Measurements from ENCODE around the gene SFN.
"Not testable (repeated sequence)": the region's sequence is repeated elsewhere in the genome, so short reads cannot be mapped to it uniquely, and the experiment has no call there.

Gene SFN

DNA sequence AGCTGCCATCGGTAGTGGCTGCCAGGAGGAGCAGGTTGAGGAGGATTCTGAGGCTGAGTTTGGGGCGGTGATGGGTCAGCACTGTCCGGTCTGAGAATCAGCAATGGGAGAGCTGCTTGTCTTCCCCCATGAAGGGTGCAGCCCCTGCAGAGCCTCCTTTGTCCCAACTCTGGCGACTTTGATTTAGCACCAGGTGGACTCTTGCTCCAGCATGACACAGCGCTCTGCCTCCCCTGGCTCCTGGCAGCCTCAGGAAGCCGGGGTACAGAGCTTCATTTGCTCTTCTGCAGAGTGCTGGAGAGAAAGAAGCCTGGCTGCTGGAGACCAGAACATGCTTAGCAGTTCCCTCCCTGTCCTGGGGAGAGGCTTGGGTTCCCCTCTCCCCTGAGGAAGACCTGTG lies 23.2 kb upstream of the SFN start:
- DNase-seq: no peak

GRCh38 chr1:26844424-26845196 lies 18.3 kb upstream of the SFN start:
- DNase-seq: no peak

- not testable (repeated sequence) for DNase-seq
These were observed 15.1 kb upstream of the SFN start for GRCh38 chr1:26847826-26848225.

DNA sequence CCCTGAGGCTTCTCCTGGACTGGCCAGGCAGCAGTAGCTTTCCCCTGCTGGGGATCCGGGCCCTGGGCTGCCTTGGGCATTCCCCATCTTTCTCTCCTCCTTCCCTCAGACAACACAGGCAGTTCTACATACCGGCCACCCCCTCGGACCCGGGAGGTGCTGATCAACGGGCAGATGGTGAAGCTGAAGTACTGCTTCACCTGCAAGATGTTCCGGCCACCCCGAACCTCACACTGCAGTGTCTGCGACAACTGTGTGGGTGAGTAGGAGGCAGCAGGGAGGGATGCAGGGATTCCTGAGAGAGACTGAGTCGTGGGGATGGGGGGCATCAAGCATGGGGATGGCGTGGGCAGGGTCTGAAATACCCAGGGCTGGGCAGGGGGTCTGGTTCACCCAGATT lies 14.4 kb upstream of the SFN start:
- DNase-seq: no peak

GRCh38 chr1:26848941-26849774 lies 13.8 kb upstream of the SFN start:
- no peak for DNase-seq

- DNase-seq: no peak
These were observed 11.8 kb upstream of the SFN start for GRCh38 chr1:26851106-26851684.

GRCh38 chr1:26852701-26853100 lies 10.2 kb upstream of the SFN start:
- DNase-seq: no peak

GRCh38 chr1:26853156-26853555 lies 9.8 kb upstream of the SFN start:
- DNase-seq: peak; percentile 69

DNA sequence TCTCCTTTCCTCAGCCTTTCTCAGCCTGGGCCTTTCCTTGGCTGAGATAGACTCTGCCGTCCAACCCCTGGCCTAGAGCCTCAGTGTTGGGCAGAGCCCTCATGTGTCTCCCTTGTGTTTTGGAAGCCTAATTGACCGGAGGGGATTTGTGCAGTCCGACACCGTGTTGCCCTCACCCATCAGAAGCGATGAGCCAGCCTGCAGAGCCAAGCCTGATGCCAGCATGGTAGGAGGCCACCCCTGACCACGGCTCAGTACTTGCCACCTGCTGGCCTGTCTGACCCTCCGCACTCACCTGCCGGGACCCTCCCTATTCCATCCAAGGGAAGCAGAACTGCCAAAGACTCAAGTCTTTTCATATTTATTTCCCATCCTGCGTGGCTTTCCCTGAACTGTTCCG lies 9.3 kb upstream of the SFN start:
- no peak for DNase-seq

DNA sequence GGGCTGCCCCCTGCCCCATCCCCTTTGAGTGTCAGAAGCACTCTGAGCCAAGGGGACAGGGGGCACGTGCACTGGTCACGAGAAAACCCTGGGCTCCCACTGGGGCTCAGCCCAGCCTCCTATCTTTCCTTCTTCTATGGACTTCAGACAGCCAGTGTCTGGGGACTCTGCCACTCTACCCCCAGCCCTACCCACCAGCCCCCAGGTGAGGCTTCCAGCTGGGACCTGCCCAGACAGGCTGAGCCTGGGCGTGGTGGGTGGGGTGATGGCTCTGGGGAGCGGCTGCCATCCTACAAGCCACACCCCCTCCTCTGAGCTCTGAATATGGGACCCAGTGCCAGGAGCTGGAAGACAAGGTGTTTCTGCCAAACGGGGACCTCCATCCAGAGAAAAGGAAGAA lies 8.0 kb upstream of the SFN start:
- DNase-seq: peak; percentile 88

DNA sequence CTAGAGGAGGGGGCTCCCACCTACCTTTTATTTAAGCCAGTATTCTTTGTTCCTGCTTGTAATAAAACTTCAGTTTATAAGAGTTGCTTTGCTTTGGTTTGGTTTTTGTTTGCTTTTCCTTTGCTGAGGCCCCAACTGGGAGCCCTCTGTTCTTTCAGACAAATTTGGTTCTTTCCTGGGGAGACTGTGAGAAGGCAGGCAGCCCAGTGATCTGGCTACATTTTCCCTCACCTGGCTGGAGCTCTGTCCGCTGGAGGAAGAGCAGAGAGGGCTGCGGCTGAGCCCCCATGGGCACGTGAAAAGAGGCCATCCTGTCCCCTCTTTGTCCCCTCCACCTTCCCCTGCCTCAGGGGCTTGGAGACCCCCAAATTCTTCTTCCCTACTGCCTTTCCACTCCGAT lies 7.3 kb upstream of the SFN start:
- no peak for DNase-seq

DNA sequence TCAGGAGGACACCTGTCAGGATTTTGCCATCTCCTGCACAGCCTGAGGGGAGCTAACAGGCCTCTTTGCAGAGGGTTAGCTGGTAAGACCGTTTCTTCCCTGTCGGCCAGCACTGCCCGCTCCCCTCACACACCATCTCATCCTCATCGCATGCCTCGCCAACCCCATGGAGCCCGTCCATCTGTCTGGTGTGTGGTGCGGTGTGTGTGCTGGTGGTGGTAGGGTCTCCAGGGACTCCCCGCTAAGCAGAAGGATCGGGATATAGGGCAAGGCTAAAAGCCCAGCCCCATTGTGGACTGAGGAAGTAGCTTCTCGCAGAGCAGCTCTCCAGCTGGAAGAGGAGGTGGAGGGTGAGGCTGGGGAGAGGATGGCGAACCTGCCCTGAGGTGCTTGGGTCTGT lies 6.8 kb upstream of the SFN start:
- DNase-seq: peak; percentile 37

- DNase-seq: peak; percentile 47
These were observed 6.1 kb upstream of the SFN start for GRCh38 chr1:26856604-26857469.

DNA sequence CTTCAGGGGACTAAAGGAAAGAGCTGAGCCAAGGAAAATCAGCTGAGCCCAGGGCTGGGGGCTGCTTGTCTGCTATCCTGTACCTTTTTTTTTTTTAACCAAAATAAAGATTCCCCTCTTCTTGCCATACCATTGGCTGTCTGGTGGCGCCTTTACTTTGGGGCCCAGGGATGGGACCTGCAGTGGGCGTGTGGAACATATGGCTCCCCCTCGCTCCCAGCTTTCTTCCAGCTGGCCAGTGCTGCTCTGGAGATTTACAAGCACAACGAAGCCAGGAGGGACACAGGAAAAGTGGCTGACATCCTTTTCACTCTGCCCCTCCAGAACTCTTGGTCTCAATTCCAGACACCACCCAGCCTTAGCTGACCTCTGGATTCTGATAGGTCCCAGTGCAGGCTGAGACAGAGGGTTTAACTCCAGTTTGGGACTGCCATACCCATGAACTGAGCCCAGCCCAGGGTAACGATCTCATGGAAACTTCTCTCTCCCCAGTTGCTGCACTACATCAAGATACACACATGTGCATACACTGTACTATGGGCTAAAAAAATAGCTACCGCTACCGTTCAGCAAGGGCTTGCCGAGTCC lies 5.4 kb upstream of the SFN start:
- DNase-seq: peak; percentile 87

DNA sequence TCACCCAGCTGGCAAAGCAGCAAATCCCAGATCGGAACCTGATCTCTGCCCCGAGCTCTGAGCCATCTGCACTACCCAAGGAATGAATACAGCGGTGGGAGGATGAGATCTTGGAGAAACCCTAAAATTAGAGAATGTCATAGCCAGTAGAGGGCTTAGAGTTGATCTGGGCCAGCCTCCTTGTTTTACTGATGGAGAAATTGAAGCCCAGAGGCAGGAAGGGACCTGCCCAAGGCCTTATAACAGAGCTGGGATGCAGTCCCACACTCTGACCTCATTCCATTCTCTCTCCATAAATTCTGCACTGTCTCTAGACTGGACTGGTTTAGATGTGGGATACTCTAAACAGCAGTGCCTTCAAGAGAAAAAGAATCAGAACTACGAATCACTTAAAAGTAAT lies 4.8 kb upstream of the SFN start:
- DNase-seq: peak; percentile 96

GRCh38 chr1:26858891-26859640 lies 3.9 kb upstream of the SFN start:
- no peak for DNase-seq

GRCh38 chr1:26861286-26861701 lies 1.7 kb upstream of the SFN start:
- no peak for DNase-seq

- DNase-seq: peak; percentile 63
These were observed 1.0 kb upstream of the SFN start for GRCh38 chr1:26861889-26862378.

DNA sequence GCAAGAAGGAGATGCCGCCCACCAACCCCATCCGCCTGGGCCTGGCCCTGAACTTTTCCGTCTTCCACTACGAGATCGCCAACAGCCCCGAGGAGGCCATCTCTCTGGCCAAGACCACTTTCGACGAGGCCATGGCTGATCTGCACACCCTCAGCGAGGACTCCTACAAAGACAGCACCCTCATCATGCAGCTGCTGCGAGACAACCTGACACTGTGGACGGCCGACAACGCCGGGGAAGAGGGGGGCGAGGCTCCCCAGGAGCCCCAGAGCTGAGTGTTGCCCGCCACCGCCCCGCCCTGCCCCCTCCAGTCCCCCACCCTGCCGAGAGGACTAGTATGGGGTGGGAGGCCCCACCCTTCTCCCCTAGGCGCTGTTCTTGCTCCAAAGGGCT lies 732 bp downstream of the SFN start:
- DNase-seq: no peak

GRCh38 chr1:26864610-26865480 lies 1.9 kb downstream of the SFN start:
- DNase-seq: peak; percentile 98

GRCh38 chr1:26873097-26873496 lies 10.1 kb downstream of the SFN start:
- DNase-seq: not testable (repeated sequence)

Measured in NCI-H2171 treated with DMSO at 0.1 percent for 48 hours (cell line).